HepG2 (cell line): ENCODE measurements around the gene MT1A. TPM values are rescaled to one million over a fixed set of nuclear protein-coding genes. Genes with fewer than 3 reads are reported as not detected.
A peak's percentile ranks its signal among the peaks of the same experiment; 100 is the strongest.

Experiments
- ATAC-seq: fragments of 200-7000 bp; cut with Tn5 transposase; 3 replicates; pipeline ENCODE4 v1.9.1; 2020; ENCODE audit warnings: mild to moderate bottlenecking, moderate library complexity
- BruUV-seq: library from RNA; stranded (reverse); fragments of 400-500 nt; replicated peaks from 2 replicates; lab custom pipeline; 2021; lab: Mats Ljungman, UMichigan
- CTCF ChIA-PET: fragments of 300-600 bp; formaldehyde crosslinking; extraction: SDS; loops from one replicate; lab custom pipeline; 2021; ENCODE audit warnings: low total read pairs, inconsistent platforms, low intra/inter-chr PET ratio; lab: Yijun Ruan, JAX
- POLR2A ChIA-PET: fragments of 350-600 bp; sonication (Branson Sonifier 250); formaldehyde crosslinking; loops from one replicate; lab custom pipeline; 2020; ENCODE audit warnings: antibody characterized with exemption, inconsistent platforms; lab: Yijun Ruan, JAX
- DNase-seq: peaks from one replicate; pipeline ENCODE4 v3.0.0-alpha.2; 2015; ENCODE audit warnings: low spot score
- FAIRE-seq: peaks from 3 replicates; lab custom pipeline; 2011; peaks lifted over from hg19 to GRCh38; lab: Jason Lieb, UNC
- H2AFZ ChIP-seq: one replicate; pipeline ENCODE4 v1.6.1; 2011; ENCODE audit warnings: low read length, inconsistent platforms
- H3K27ac ChIP-seq: fragments of 300-600 bp; 3 replicates; pipeline ENCODE4 v1.8.0; 2011; ENCODE audit warnings: mixed run types, mild to moderate bottlenecking, mixed read lengths, low read length, inconsistent platforms; ENCODE audit not compliant: insufficient read depth; ENCODE audit errors: extremely low read length
- H3K27me3 ChIP-seq, 2 experiments: fragments of 200-600 bp in 1 of 2; 2 replicates in 1 of 2; 3 replicates in 1 of 2; pipeline versions ENCODE4 v1.6.0 to v1.8.0; 2011; ENCODE audit warnings: low read length in 2 of 2, mild to moderate bottlenecking in 2 of 2, moderate library complexity in 2 of 2, inconsistent platforms in 1 of 2; ENCODE audit not compliant: insufficient read depth in 2 of 2, control insufficient read depth in 1 of 2
- H3K36me3 ChIP-seq, 2 experiments: fragments of 200-600 bp in 1 of 2; replicated peaks in 1 of 2; 2 replicates in 1 of 2; 3 replicates in 1 of 2; pipeline versions ENCODE4 v1.5.1 to v1.8.0; 2011; ENCODE audit warnings: low read length in 2 of 2, inconsistent platforms in 1 of 2; ENCODE audit not compliant: insufficient read depth in 2 of 2, control insufficient read depth in 1 of 2
- H3K4me1 ChIP-seq: 2 replicates; pipeline ENCODE4 v1.5.1; 2012; ENCODE audit warnings: low read length, inconsistent platforms; ENCODE audit not compliant: insufficient read depth
- H3K4me2 ChIP-seq: 2 replicates; pipeline ENCODE4 v1.6.0; 2011; ENCODE audit warnings: low read depth, low read length, inconsistent platforms
- H3K4me3 ChIP-seq, 3 experiments: fragments of 200-600 bp in 1 of 3; sonication (generic), shearing (Covaris generic) in 1 of 3; replicated peaks in 1 of 3; 2 replicates each; pipeline ENCODE4 v1.5.1; 2011 to 2016; ENCODE audit warnings: low read length in 3 of 3, inconsistent platforms in 2 of 3, low read depth in 2 of 3, mild to moderate bottlenecking in 2 of 3, control low read depth in 1 of 3, mixed read lengths in 1 of 3; ENCODE audit not compliant: insufficient read depth in 1 of 3
- H3K79me2 ChIP-seq: one replicate; pipeline ENCODE4 v1.6.1; 2011; ENCODE audit warnings: low read length, inconsistent platforms; ENCODE audit not compliant: insufficient read depth
- H3K9ac ChIP-seq: 2 replicates; pipeline ENCODE4 v1.6.0; 2011; ENCODE audit warnings: mild to moderate bottlenecking, low read depth, low read length, inconsistent platforms; ENCODE audit not compliant: insufficient read depth
- H3K9me3 ChIP-seq: 2 replicates; pipeline ENCODE4 v1.5.1; 2012; ENCODE audit warnings: mild to moderate bottlenecking, low read length
- H4K20me1 ChIP-seq: 2 replicates; pipeline ENCODE4 v1.6.0; 2011; ENCODE audit warnings: inconsistent platforms, mild to moderate bottlenecking, low read length, moderate library complexity; ENCODE audit not compliant: insufficient read depth
- CBFB ChIP-seq: sonication (generic); formaldehyde crosslinking; IDR thresholded peaks from 2 replicates; pipeline ENCODE4 v1.4.0; 2020; ENCODE audit warnings: missing genetic modification reagents
- HMGXB4 ChIP-seq, 2 experiments: sonication (generic) in 1 of 2; formaldehyde crosslinking in 1 of 2; IDR thresholded peaks; 2 replicates each; pipeline versions ENCODE4 v1.4.0 to v1.6.1; 2018 to 2020; ENCODE audit warnings: missing genetic modification reagents in 2 of 2, borderline replicate concordance in 1 of 2, low read depth in 1 of 2, mild to moderate bottlenecking in 1 of 2, missing biosample characterization in 1 of 2
- HNF4A ChIP-seq: sonication (generic); formaldehyde crosslinking; IDR thresholded peaks from 2 replicates; pipeline ENCODE4 v1.4.0; 2020; ENCODE audit warnings: missing genetic modification reagents
- MTA1 ChIP-seq: sonication (generic); formaldehyde crosslinking; IDR thresholded peaks from 2 replicates; pipeline ENCODE4 v1.4.0; 2020; ENCODE audit warnings: missing genetic modification reagents, mild to moderate bottlenecking, borderline replicate concordance
- RARA ChIP-seq: IDR thresholded peaks from 2 replicates; pipeline ENCODE4 v1.6.1; 2016; ENCODE audit warnings: missing genetic modification reagents, missing compliant biosample characterization
- REST ChIP-seq, 2 experiments: IDR thresholded peaks; 2 replicates each; pipeline ENCODE4 v1.6.1; 2011 to 2012; ENCODE audit warnings: low read length in 2 of 2, borderline replicate concordance in 1 of 2, low read depth in 1 of 2, mild to moderate bottlenecking in 1 of 2, moderate library complexity in 1 of 2
- SP2 ChIP-seq: sonication (generic); formaldehyde crosslinking; IDR thresholded peaks from 2 replicates; pipeline ENCODE4 v1.5.1; 2020; ENCODE audit warnings: mild to moderate bottlenecking, missing genetic modification reagents
- ZFP36L1 ChIP-seq: sonication (generic); formaldehyde crosslinking; IDR thresholded peaks from 2 replicates; pipeline ENCODE4 v1.8.0; 2022; ENCODE audit warnings: mild to moderate bottlenecking, missing genetic modification reagents, moderate library complexity
- ZNF251 ChIP-seq: sonication (generic); formaldehyde crosslinking; IDR thresholded peaks from 2 replicates; pipeline ENCODE4 v1.9.0; 2021; ENCODE audit warnings: mild to moderate bottlenecking, missing genetic modification reagents
- ZNF687 ChIP-seq: sonication (generic); formaldehyde crosslinking; IDR thresholded peaks from 2 replicates; pipeline ENCODE4 v1.5.1; 2020; ENCODE audit warnings: mild to moderate bottlenecking, missing genetic modification reagents, moderate library complexity
- ZZZ3 ChIP-seq: sonication (generic); formaldehyde crosslinking; IDR thresholded peaks from 2 replicates; pipeline ENCODE4 v1.4.0; 2020; ENCODE audit warnings: missing genetic modification reagents, mild to moderate bottlenecking, borderline replicate concordance
- WGBS: methylation state at CpG from one replicate; pipeline ENCODE4 v1.1.6; 2017; ENCODE audit warnings: low lambda C conversion rate; 5-methylcytosine and 5-hydroxymethylcytosine counted together
- in situ Hi-C: cut with HindIII; loops from 2 replicates; pipeline ENCODE4 v1.10.0; 2017; ENCODE audit warnings: low pct_unique_long_range_greater_than_20kb; ENCODE audit not compliant: extremely low pct_ligation_motif_present
- intact Hi-C: fragments of 100-400 bp; cut with micrococcal nuclease; formaldehyde crosslinking; loops from one replicate; pipeline ENCODE4 v1.10.0; 2022; ENCODE audit not compliant: unreplicated experiment
- polyA plus RNA-seq, 8 experiments: library from polyadenylated mRNA; depleted of rRNA in 3 of 8; stranded (reverse) in 7 of 8; unstranded in 1 of 8; fragments of >200 nt; fragmentation: Illumina TruSeq in 4 of 8; extraction: Trizol in 4 of 8; gene quantifications; 2 replicates each; pipeline versions ENCODE4 v1.2.1 to v1.2.3, GENCODE V29; 2011 to 2016; ENCODE audit warnings: low read depth in 4 of 8, missing spikeins in 1 of 8, mixed read lengths in 1 of 8; ENCODE audit not compliant: insufficient read depth in 1 of 8
- total RNA-seq, 5 experiments: library from RNA; depleted of rRNA; stranded (reverse); fragments of >200 nt; fragmentation: Illumina TruSeq; extraction: Trizol; gene quantifications; 2 replicates each; pipeline ENCODE4 v1.2.3, GENCODE V29; 2016; ENCODE audit warnings: low read depth in 1 of 5

MT1A gene
- total and polyA plus RNA-seq, 2 of the 13 experiments (the other 11 are each of a cell fraction or from before 2014, with no cell fraction given): 8.3 to 10.4 TPM

GRCh38 chr16:56605475-56605874, 33.0 kb upstream of the MT1A start (continued):
- TF ChIP-seq REST (IDR thresholded peaks at IDR 0.05; ENCODE audit: borderline replicate concordance in 1 of 2, low read depth in 1 of 2, low read length in 2 of 2) (no peak), SP2 (CRISPR knock-in tag) (0 out of 2 replicates have a peak, but pooled peaks have one; percentile 28), ZNF251 (no peak), MTA1 (CRISPR knock-in tag) (no peak), ZZZ3 (CRISPR knock-in tag) (no peak)
- TF ChIP-seq, all 625 proteins: peak for 4

DNA sequence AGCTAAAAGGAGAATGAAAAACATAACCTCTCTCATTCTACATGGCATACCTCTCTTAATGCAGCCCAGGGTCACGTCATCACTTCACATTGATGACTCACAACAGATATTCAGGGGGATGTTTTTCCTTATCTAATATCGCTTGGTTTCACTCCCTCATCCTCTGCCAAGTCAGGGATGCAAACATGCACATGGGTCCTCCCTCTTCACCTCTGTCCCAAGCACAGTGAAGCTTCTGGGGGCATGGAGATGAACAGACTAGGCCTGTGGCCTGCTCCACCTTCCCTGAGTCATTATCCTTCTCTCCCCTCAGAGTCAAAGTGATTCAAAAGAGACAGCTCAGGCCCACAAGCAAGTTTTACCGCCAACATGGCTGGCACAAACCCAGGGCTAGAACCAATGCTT, 32.4 kb upstream of the MT1A start:
- ATAC-seq: no peak
- Histone ChIP-seq H2AFZ (no peak overlapping the region), H3K4me2 (peak overlapping the region; percentile 91), H4K20me1 (no peaks in the 10 kb centered on the region), H3K4me1 (peaks cover 61% of the 10 kb centered on the region), H3K27me3 (peaks cover 0 to 7% of the 10 kb centered on the region in 2 experiments; a peak in 2 of 5 replicates), H3K27ac (peak overlapping the region; percentile 93), H3K4me3 (peak overlapping the region; percentile 75 to 84 (median 78)), H3K79me2 (no peaks in the 10 kb centered on the region), H3K36me3 (no peaks in the 10 kb centered on the region), H3K9me3 (no peaks in the 10 kb centered on the region), H3K9ac (peak overlapping the region; percentile 79)
- ChIA-PET CTCF (no interaction called here), POLR2A (interaction anchor here (0.6 to 3.4 kb wide), 10 partner anchors 13 to 1419 kb away, joined by 3 to 39 read pairs (median 6); partner anchors contain the start of genes MT1E, MT1G, NUDT21 and OGFOD1)
- in situ Hi-C loops (no loop called here), intact Hi-C loops (loop anchor here (10.0 kb wide), 2 partner anchors 49 to 259 kb away; partner anchors contain the start of genes MT1B, MT1F and SLC12A3)
- no peak for DNase-seq
- no peak for FAIRE-seq
- BruUV-seq: no TSS peak
- 45% methylated on average over 3 of the region's 3 CpGs for WGBS
- TF ChIP-seq ZFP36L1 (CRISPR knock-in tag): no peak; the same call in 1 of the 2 replicates
- TF ChIP-seq CBFB (CRISPR knock-in tag): no peak
- no peak for TF ChIP-seq HNF4A
- no peak for TF ChIP-seq RARA (CRISPR knock-in tag)
- no peak for TF ChIP-seq ZNF687 (CRISPR knock-in tag)
- TF ChIP-seq HMGXB4 (CRISPR knock-in tag; IDR thresholded peaks at IDR 0.05; ENCODE audit: borderline replicate concordance in 1 of 2, low read depth in 1 of 2): no peak
